Activated naive CD8-positive, alpha-beta T cell treated with anti-CD3 and anti-CD28 coated beads, Interleukin-2, amount 50 U/mL, for 24 hours (primary cell): ENCODE data around the gene EPN1.
A peak's percentile ranks its signal among the peaks of the same experiment; 100 is the strongest.

Experiments
- ATAC-seq: fragments of 150-1000 bp; cut with Tn5 transposase; one replicate; pipeline ENCODE4 v1.10.0; 2021
- DNase-seq: peaks from one replicate; pipeline ENCODE4 v3.0.0; 2021
- H3K27ac Mint-ChIP-seq: one replicate; pipeline ENCODE4 v1.8.0; 2021; ENCODE audit warnings: mild to moderate bottlenecking, mixed read lengths
- H3K27me3 Mint-ChIP-seq: one replicate; pipeline ENCODE4 v1.8.0; 2021; ENCODE audit warnings: mixed read lengths
- H3K36me3 Mint-ChIP-seq: one replicate; pipeline ENCODE4 v1.8.0; 2021; ENCODE audit warnings: low read depth, mixed read lengths
- H3K4me1 Mint-ChIP-seq: one replicate; pipeline ENCODE4 v1.8.0; 2021; ENCODE audit warnings: mixed read lengths
- H3K4me3 Mint-ChIP-seq: one replicate; pipeline ENCODE4 v1.8.0; 2021; ENCODE audit warnings: mild to moderate bottlenecking, moderate library complexity, mixed read lengths
- H3K9me3 Mint-ChIP-seq: one replicate; pipeline ENCODE4 v1.8.0; 2021; ENCODE audit warnings: mixed read lengths

Gene EPN1

DNA sequence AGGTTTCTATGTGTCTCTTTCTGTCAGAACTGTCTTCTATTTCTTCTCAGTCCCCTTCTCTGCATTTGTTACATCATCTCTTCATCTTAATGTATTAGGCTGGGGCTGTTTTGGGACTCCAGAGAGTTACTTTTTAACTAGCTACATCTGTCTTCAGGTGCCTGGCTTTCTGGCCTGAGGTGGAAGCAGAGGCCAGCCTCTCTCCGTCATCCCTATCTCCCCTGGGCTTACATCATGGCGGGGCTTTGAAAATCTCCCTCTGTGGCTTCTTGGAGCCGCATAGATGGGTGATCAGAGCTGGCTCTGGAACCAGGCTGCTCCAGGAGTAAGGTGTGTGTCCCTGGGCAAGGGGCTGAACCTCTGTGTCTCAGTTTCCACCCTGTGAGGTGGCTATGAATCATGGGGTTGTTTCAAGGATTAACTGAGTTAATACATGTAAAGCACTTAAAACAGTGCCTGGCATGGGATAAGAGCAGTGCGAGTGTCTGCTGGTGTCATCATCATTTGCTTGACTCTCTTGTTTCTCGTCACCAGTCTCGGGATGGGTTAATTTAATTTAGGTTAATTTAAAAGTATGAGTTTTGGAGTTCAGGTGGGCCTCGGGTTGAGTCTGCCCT lies 2.0 kb downstream of the EPN1 start:
- ATAC-seq (no peak), DNase-seq (no peak)
- Mint-ChIP-seq H3K9me3 (no peaks in the 10 kb centered on the region), H3K27me3 (no peaks in the 10 kb centered on the region), H3K4me3 (peak overlapping the region; percentile 100), H3K27ac (peak overlapping the region; percentile 98), H3K36me3 (peaks cover 46% of the 10 kb centered on the region), H3K4me1 (peaks cover 60% of the 10 kb centered on the region)

DNA sequence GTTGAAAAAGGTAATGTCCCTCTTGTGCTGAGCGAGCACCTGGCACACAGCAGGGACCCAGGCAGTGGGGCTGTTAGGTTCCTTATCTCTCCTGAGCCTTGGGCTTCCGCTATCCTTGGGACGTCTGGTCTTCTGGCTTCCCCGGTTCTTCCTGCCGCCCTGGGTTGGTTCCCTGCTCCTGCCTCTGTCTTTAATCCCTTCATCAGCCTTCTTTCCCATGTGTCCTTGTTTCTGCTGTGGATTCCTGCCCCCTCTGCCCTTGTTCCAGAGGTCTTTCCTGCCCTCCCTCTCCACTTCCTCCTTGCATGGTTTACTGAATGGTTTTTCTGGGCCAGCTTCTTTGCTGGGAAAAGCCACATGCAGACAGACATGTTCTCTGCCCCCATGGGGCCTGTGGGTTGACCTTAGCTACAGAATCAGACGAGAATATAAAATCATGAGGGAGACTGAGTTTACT lies 2.6 kb downstream of the EPN1 start:
- H3K9me3 Mint-ChIP-seq: no peaks in the 10 kb centered on the region
- peaks cover 44% of the 10 kb centered on the region for H3K36me3 Mint-ChIP-seq
- H3K4me1 Mint-ChIP-seq: peaks cover 56% of the 10 kb centered on the region
- DNase-seq (no peak), ATAC-seq (no peak)
- peak overlapping the region; percentile 100 for H3K4me3 Mint-ChIP-seq
- no peaks in the 10 kb centered on the region for H3K27me3 Mint-ChIP-seq
- H3K27ac Mint-ChIP-seq: peak overlapping the region; percentile 98

DNA sequence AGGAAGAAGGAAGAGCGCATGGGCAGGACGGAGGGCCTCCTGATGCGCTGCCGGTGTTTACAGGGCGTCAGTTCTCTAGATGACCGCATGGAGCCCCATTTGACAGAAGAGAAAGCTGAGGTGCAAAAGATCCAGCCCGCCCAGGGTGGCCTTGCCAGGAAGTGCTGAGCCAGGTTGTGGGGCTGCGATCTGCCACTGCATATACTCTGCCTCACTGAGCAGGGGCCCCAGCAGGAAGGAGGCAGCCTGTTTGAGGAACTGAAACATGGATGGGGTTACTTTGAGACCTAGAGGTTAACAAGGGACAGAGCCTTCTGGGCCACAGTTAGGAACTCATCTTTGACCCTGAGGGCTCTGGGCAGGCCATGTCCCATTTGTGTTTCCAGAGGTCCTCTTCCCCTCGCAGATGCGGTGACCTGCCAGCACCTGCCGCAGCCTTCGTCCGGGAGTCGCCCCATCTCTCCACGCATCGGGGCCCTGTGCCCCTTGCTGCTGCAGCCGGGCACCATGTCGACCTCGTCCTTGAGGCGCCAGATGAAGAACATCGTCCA lies 3.2 kb downstream of the EPN1 start:
- peak overlapping the region; percentile 45 for H3K4me3 Mint-ChIP-seq
- peak overlapping the region; percentile 74 for H3K27ac Mint-ChIP-seq
- H3K27me3 Mint-ChIP-seq: no peaks in the 10 kb centered on the region
- DNase-seq (no peak), ATAC-seq (no peak)
- H3K4me1 Mint-ChIP-seq: peaks cover 55% of the 10 kb centered on the region
- H3K36me3 Mint-ChIP-seq: peaks cover 43% of the 10 kb centered on the region
- H3K9me3 Mint-ChIP-seq: no peaks in the 10 kb centered on the region

DNA sequence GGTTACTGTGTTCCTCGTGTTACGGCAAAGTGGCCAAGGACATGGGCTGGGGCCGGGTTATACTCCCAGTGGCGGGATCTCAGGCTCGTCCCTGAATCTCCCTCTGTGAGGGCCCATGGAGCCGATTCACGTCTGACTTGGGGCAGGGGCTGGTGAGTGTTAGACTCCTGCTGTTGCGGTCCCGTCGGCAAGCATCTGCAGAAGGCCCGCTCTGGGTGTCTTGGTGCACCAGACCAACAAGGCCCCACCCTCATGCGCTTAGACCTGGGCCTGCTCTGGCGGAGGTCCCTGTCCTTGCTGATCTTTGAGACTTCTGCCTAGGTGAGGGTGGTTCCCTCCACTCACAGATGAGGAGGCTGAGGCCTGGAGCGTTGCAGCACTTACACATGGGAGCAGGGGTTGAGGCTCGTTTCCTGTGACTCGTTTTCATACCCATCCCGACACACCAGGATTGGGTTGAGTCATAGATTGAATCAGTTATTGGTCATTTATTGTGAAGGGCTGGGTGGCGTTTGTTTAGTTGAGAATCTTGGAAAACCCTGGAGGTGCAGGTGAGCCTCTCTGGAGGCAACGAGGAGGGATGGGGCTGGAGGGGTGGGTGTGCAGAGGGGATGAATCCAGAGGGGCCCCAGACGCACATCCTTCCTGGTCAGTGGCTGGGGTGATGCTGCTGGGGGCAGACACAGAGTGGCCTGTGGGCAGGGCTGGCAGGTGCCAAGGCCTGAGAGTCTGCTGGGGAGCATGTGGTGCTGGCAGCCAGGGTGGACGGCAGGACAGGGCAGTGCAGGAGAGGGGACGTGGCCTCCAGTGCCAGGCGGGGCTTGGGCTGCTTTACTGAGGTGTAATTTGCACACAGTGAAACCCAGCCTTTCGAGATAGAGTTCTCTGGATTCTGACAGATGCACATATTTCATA lies 4.6 kb downstream of the EPN1 start:
- Mint-ChIP-seq H3K27me3 (no peaks in the 10 kb centered on the region), H3K27ac (no peak overlapping the region), H3K9me3 (no peaks in the 10 kb centered on the region), H3K4me1 (peaks cover 47% of the 10 kb centered on the region), H3K4me3 (no peak overlapping the region), H3K36me3 (peaks cover 40% of the 10 kb centered on the region)
- no peak for DNase-seq
- no peak for ATAC-seq

DNA sequence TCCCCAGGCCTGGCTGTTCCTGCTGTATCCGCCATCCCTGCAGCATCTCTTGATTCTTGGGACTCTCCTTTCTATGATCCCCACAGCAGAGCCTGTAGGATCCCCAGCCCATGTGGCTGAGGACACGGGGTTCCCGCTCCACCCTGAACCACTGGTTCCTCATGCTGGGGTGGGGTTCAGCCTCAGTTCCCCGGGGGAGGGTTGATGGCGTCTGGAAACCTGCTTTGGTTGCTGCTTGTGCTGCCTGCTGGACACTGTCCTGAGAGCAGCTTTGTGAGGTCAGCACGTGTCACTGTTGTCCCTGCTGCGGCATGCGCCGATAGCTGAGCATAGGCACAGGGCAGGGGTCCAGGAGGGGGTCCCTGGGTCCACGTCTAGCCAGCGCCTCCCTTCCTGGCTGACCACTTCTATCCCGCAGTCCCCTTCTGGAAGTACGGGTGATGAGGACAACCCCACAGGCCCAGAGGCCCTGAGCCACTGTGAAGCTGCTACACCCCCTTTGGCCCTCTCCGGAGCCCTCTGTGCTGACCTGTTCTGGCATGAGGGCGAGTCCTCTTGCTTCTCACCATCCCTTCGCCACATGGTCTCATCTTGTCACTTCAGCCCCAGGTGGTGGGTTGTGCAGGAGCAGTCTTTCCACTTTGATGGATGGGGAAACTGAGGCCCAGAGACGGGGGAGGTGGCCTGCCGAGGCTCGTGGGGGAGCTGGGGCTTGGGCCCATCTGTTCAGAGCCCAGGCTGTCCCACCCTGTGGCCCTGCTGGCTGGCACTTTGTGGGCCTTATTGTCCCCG lies 5.5 kb downstream of the EPN1 start:
- Mint-ChIP-seq H3K9me3 (no peaks in the 10 kb centered on the region), H3K36me3 (peaks cover 40% of the 10 kb centered on the region), H3K4me1 (peaks cover 45% of the 10 kb centered on the region), H3K27ac (no peak overlapping the region), H3K27me3 (no peaks in the 10 kb centered on the region), H3K4me3 (no peak overlapping the region)
- no peak for ATAC-seq
- no peak for DNase-seq

DNA sequence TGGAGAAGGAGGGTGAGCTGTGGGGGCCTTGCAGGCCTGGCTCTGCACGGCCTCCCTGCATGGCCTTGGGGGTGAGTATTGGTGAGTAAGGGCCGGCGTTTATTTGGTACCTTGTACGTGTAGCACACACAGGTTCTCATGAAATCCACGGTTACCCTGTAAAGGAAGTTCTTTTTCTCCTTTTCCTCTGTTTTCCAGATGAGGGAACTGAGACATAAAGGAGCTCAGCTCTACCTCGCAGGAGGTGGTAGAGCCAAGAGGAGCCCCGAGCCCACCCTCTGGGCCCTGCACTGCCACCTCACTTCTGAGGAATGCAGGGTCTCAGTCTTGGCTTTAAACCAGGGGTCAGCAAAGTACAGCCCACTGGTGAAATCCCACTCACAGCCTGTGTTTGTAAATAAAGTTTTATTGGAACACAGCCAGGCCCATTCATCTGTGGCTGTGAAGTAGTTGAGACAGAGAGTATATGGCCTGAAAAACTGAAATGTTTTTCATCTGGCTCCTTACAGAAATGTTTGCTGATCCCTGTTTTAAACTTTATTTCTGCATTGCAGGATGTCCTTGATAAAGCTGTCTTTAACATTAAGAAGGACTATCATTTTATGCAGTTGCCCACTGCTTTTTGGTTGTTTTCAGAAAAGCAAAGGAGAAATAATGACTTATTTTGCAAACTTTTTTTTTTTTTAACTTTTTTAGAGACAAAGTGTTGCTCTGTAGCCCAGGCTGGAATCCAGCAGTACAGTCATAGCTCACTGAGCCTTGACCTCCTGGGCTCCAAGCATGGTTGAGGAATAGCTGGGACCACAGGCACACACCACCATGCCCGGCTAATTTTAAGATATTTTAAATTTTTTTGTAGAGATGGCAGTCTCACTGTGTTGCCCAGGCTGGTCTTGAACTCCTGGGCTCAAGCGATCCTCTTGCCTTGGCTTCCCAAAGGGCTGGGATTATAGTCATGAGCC lies 6.4 kb downstream of the EPN1 start:
- no peak for ATAC-seq
- H3K27me3 Mint-ChIP-seq: no peaks in the 10 kb centered on the region
- no peaks in the 10 kb centered on the region for H3K9me3 Mint-ChIP-seq
- H3K36me3 Mint-ChIP-seq: peaks cover 43% of the 10 kb centered on the region
- no peak overlapping the region for H3K4me3 Mint-ChIP-seq
- peaks cover 40% of the 10 kb centered on the region for H3K4me1 Mint-ChIP-seq
- DNase-seq: no peak
- no peak overlapping the region for H3K27ac Mint-ChIP-seq

DNA sequence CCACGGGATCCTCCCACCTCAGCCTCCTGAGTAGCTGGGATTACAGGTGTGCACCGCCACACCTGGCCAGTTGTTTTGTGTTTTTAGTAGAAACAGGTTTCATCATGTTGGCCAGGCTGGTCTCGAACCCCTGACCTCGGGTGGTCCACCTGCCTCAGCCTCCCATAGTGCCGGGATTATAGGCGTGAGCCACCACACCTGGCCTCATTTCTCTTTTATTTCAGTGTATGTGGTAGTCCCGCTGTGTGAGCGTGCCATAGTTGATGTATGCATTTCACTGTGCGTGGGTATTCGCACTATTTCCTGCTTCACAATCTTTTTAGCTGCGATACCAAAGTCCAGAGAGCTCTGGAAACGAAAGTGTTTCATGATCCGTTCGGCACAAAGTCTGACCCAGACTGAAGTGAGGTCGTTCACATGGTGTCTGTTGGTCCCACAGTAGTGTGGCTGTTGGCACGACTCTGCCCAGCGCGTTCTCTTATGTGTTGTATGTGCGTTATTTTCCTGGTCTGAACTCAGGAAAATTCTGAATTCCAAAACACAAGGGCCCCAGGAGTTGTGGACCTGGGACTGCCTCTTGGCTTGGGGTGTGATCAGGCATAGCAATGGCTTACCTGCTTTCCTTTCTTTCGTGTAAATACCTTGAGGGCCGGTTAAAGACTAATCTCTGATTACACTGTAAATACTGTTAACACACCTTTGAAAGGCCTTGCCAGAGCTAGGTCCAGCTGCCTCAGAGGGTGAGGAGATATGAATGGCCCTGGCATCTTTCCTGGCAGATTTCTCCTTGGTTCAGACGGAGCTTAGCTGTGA lies 8.6 kb downstream of the EPN1 start:
- no peak for ATAC-seq
- no peak overlapping the region for H3K4me3 Mint-ChIP-seq
- H3K4me1 Mint-ChIP-seq: peaks cover 19% of the 10 kb centered on the region
- no peak overlapping the region for H3K27ac Mint-ChIP-seq
- H3K36me3 Mint-ChIP-seq: peaks cover 34% of the 10 kb centered on the region
- H3K9me3 Mint-ChIP-seq: no peaks in the 10 kb centered on the region
- DNase-seq: no peak
- H3K27me3 Mint-ChIP-seq: no peaks in the 10 kb centered on the region

DNA sequence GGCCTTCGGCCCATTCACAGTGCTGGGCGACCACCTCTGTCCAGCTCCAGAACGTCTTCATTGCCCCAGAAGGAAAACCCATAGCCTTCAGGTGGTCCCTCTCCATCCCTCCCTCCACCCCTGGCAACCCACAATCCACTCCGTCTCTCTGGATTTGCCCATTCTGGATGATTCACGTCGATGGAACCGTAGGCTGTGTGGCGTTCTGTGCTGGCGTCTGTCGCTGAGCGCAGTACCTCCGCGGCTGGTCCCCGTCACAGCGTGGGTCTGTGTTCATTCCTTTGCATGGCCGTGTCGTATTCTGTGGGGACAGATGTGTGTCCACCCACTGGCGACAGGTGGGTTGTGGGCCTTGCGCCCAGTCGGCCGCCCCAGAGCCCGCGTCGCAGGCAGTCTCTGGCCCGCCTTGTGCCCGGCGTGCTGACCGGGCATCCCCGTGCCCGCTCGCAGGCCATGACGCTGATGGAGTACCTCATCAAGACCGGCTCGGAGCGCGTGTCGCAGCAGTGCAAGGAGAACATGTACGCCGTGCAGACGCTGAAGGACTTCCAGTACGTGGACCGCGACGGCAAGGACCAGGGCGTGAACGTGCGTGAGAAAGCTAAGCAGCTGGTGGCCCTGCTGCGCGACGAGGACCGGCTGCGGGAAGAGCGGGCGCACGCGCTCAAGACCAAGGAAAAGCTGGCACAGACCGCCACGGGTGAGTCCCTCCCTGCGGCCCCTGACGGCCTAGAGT lies 10.1 kb downstream of the EPN1 start:
- H3K4me1 Mint-ChIP-seq: peaks cover 8% of the 10 kb centered on the region

DNA sequence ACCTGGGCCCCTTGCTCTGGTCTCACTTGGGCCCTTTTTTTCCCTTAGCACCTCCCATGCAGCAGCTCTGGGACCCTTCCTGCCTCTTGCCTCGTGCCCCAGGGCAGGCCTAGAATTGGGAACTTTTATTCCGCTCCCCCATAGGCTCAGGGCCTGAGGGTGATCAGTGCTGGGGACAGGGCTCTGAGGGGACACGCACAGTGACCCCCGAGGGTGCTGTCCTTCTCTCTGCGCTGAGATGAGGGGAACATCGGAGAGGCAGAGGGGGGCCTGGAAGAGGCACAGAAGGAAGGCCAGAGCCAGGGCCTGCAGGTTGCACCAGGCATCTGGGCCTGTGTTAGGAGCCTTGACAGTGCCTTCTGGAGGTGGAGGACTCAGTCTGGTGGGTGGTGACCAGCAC lies 10.8 kb downstream of the EPN1 start:
- ATAC-seq (no peak), DNase-seq (no peak)
- Mint-ChIP-seq H3K27me3 (no peaks in the 10 kb centered on the region), H3K27ac (no peak overlapping the region), H3K9me3 (no peaks in the 10 kb centered on the region), H3K4me1 (peaks cover 5% of the 10 kb centered on the region), H3K4me3 (no peak overlapping the region), H3K36me3 (peaks cover 19% of the 10 kb centered on the region)

More for the DNA sequence above, 10.1 kb downstream of the EPN1 start:
- H3K27me3 Mint-ChIP-seq: no peaks in the 10 kb centered on the region
- no peak overlapping the region for H3K27ac Mint-ChIP-seq
- peaks cover 24% of the 10 kb centered on the region for H3K36me3 Mint-ChIP-seq
- DNase-seq (no peak), ATAC-seq (no peak)
- no peak overlapping the region for H3K4me3 Mint-ChIP-seq
- no peaks in the 10 kb centered on the region for H3K9me3 Mint-ChIP-seq

DNA sequence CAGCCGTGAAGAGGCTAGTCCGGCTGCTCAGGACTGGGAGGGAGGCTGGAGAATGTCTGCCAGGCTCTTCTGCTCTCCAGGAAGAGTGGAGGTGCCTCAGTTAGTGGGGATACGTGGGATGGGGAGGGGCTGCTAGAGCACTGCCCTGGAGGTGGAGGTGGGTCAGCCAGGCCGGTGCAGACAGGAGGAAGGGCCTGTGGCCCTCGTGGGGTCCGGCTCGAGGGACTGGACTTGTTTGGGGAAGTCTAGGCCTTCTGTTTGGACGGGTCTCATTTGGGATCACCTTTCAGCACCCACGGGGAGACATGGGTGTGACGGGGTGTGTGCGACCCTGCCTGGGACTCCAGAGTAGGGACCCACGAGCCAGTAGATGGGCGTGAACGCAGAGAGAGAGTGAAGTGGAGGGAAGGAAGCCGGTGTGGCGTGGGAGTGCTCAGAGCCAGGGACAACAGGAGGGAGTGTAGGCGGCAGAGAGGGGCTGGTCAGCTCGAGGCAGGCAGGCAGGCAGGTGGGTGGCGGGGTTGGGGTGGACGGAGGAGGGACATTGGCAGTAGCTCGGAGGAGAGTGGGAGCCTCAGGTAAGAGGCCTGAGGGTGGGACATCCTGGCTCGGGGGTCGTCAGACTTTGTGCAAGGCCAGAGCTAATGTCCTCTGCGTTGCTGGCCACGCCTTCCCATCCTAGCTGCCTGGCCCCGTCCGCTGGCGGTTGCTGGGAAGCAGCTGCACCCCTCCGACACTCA lies 11.5 kb downstream of the EPN1 start:
- no peak for ATAC-seq
- no peak overlapping the region for H3K4me3 Mint-ChIP-seq
- H3K9me3 Mint-ChIP-seq: no peaks in the 10 kb centered on the region
- no peak overlapping the region for H3K27ac Mint-ChIP-seq
- H3K4me1 Mint-ChIP-seq: peaks cover 5% of the 10 kb centered on the region
- no peaks in the 10 kb centered on the region for H3K27me3 Mint-ChIP-seq
- DNase-seq: no peak
- peaks cover 20% of the 10 kb centered on the region for H3K36me3 Mint-ChIP-seq

DNA sequence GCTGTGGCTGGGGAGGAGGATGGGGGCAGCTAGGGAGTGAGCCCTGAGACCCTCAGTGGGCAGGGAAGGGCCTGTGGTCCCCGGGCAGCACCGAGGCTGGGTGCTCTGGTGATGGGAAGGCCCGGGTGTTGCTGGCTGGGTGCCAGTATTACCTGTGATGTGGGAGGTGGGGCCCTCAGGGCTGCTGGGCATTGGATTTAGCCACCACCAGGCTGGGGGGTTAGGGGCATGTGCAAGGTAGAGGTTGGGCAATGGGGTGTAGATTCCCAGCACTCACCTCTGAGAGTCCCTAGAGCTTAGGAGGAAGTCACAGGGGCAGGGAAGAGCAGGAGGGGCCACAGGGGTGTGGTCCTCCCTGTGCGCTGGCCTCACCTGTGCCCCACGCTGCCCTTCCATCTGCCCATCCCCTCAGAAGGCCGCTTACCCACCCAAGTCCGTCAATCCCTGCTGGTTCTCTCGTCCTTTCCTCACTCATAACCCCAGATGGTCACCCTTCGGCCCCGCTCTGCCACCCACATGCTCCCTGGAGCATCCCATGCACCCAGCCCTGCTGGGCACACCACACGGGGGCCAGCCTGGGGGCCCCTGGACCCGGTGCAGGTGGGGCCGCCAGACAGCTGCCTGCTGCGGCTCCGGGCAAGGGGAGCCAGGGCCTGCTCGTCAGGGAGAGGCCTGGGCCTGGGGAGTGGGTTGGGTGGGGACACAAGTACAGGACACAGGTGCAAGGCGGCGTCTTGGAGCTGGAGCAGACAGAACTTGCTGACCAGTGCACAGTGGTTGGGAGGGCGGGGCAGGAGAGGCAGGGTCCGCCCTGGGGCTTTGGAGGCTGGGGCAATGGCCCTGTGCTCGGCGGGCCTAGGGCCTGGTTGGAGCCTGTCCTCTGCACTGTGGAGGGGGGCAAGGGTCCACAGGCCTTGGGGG lies 12.5 kb downstream of the EPN1 start:
- Mint-ChIP-seq H3K9me3 (no peaks in the 10 kb centered on the region), H3K27ac (no peak overlapping the region), H3K4me3 (no peak overlapping the region), H3K36me3 (peaks cover 18% of the 10 kb centered on the region), H3K27me3 (no peaks in the 10 kb centered on the region), H3K4me1 (peaks cover 5% of the 10 kb centered on the region)
- no peak for ATAC-seq
- no peak for DNase-seq
